GM19397 (cell line): ENCODE data around the gene SHH.

ENCODE experiments used
- ATAC-seq: cut with Tn5 transposase; IDR thresholded peaks from one replicate; pipeline ENCODE4 v1.9.1; 2021; ENCODE audit warnings: mild to moderate bottlenecking, moderate library complexity; ENCODE audit not compliant: unreplicated experiment

The SHH gene

DNA sequence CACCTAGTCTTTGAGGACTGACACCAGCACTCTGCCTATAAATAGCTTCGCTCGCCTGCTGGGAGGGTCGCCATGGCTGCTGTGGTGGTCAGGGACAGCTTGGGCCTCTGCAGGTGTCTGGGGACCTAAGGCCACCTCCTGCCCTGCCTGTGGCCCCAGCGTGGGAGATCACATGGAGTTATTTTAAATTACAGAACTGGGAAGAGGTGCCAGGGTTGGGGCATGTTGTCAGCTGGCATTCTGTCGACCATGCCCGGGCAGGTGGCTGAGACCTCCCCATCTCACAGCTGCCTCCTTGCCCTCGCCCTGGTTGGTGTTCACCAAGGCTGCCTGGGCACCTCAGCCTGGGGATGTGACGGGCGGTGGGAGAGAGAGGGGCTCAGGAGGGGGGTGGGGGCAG lies 18.1 kb downstream of the SHH start:
- no peak for ATAC-seq

DNA sequence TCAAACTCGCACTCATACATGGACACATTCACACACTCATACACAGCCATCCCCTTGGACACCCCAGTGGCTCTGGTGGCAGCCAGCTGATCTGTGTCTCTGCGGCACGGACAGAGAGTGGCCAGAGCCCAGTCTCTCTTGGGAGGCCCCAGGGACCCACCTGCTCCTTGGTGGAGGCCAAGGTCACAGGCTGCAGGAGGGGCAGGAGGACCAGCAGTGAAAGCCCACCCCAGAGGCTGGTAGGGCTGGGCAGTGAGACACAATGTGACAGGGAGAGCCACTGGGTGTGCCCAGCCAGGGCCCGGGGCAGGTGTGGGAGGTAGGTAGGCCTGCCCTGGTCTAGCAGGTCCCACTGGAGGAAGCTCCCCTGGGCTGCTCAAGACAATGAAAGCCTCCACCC lies 18.5 kb downstream of the SHH start:
- no peak for ATAC-seq

DNA sequence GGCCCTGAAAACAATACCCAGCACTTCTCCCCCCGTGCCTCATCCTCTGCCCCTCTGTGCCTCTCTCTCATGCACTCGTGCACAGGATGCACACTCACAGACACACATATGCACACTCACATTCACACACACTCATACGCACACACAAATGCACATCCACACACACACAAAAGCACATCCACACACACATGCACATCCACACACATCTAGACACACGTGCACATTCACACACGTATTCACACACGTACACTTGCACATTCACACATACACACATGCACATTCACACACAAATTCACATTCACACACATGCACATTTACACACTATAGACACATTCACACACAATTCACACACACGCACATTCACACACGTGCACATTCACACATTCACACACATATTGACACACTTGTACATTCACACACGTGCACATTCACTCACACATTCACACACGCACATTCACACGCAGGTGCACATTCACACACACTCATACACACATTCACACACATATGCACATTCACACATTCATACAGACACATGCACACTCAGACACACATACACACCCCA lies 19.2 kb downstream of the SHH start:
- ATAC-seq, result no peak

DNA sequence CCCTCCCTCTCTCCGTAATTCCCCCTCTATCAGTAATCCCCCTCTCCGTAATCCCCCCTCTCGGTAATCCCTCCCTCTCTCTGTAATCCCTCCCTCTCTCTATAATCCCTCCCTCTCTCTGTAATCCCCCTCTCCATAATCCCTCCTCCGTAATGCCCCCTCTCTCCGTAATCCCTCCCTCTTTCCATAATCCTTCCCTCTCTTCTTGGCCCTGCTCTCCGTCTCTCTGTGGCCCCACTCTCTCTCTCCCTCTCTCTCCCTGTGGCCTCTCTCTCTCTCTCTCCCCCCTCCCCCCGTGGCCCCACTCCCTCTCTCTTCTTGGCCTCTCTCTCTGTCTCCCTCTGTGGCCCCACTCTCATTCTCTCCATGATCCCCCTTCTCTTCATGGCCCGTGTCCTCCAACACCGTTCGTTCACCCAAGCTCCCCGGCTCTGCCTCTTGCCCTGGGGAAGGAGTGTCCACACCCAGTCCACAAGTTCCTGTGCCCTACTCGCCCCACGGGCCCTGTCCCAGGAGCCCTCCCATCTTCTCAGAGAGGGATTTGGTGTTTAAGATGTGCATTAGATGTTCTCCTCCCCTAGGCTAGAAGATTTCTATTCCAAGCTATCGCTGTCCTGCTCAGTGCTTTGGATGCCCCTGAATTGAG lies 19.8 kb downstream of the SHH start:
- no peak for ATAC-seq

DNA sequence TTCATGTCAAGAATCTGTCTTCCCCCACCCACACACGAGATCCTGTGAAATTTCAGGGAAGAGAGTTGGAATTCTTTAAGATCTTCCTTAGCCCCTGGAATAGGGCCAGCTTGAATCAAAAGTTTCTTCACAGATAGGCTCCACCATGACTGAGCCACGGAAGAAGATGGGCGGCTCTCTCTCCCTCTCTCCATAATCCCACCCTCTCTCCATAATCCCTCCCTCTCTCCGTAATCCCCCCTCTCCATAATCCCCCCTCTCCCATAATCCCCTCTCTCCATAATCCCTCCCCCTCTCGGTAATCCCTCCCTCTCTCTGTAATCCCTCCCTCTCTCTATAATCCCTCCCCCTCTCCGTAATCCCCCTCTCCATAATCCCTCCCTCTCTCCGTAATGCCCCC lies 20.4 kb downstream of the SHH start:
- no peak for ATAC-seq

DNA sequence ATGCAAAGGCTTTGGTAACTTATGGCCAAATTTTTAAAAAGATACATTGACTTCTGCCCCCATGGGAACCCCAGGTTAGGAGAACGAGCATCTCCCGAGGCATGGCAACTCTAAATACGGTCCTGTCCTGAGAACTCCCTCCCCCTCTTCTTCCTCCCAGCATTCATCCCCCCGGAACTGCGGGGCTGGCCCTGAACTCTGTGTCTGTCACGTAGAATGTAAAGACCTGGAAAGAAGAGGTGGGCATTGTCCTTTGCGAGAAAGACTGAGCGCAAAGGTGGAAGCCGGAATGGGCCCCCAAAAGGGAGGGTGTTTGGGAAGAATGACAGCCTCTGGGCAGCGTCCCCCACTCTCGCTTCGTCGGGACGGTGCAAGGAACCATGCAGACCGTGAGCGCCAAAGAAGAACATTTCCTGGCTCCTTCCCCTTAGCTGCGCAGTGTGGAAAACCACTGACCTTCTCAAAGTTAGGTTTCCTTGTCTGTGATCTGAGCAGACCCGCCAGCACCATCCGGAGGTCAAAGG lies 21.0 kb downstream of the SHH start:
- ATAC-seq, result no peak

DNA sequence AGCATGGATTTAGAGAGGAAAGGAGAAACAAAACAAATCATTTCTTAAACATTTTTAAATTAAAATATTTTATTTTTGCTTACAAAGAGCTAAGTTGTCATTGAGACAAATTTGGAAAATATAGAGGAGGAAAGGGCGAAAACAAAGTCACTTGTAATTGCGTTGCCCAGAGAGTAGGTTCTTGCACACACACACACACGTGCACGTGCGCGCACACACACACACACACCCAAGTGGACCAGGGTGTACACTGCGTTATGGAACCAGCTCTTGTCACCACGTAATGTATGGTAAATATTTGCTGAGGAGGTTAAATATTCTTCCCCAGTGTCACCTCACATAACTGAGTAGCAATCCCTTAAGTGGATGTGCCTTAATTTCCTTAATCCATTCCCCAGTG lies 21.6 kb downstream of the SHH start:
- no peak for ATAC-seq

DNA sequence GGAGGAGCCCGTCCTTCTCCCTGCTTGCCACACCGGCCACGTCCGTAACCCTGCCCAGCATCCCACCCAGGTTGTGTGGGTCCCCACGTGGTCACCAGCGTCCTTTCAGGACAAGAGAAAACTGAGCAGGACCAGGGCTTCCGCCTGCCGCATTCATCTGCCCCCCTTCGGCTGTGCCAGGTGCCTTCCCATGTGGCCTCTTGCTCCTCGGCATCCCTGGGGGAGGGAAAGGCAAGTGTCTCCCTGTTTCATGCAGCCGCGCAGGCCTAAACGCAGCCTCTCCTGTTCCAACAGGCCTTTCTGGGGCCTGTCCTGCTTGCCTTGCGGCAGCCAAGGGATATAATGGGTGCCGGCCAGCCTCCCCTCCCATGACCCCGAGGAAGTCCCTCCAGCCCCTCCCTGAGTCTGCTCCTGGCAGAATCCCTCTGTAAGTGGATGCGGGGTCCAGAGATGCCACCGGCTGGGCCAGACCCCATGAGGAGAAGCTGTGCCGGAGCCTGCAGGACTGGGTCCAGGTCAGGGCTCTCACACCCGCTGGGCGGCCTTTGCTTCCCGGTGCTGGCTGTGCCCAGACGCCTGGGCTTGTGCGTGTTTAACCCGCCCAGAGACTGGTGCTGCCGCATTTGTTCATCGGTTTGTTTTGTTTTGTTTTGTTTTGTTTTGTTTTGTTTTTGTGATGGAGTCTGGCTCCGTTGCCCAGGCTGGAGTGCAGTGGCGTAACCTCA lies 23.1 kb downstream of the SHH start:
- ATAC-seq, result no peak

DNA sequence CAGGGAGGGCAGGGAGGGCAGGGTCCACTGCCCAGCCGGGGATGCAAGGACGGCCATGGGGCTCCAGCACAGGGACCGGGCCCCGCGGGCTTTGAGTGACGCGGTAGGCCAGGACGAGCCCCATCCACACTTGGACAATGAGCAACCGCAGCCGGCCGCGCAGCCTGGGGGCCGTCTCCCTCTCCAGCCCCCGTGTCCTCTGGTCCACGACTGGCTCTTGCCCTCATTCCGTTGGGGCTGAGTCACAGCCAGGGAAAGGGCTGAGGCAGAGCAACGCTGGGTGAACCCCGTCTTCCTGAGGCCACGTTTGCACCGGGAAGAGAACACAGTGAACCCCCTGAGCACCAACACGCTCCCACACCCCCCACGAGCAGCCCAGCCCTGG lies 23.7 kb downstream of the SHH start:
- ATAC-seq, result no peak

DNA sequence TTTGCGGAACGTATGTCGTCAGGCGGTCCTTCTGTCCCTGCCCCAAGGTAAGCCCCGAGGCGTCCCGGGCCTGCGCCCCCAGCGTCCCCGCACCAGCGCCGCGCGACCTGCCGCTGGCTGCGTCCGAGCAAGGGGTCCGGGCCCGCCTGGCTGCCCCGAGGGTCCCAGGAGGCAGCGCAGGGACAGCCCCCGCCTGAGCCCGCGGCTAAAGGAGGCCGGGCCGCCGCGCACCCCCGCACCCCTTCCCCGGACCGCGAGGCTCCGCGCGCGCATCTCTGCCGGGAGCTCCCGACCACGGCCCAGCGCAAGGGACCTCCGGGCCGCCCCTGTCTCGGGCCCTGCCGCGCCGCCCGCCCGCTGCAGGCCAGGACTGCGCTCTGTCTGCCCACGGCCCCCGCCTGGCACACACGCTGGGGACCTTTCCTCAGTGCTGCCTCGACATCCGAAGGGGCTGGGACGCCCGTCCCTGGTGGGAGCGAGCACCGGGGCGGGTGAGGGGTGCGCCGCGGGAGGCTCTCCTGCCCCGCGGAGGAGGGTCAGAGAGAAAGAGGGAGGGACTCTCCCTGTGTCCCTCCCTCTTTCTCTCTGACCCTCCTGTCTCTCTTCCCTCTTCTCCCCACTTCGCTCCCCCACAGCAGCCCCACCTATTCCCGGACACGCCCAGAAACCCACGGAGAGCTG lies 25.0 kb downstream of the SHH start:
- ATAC-seq, result no peak

DNA sequence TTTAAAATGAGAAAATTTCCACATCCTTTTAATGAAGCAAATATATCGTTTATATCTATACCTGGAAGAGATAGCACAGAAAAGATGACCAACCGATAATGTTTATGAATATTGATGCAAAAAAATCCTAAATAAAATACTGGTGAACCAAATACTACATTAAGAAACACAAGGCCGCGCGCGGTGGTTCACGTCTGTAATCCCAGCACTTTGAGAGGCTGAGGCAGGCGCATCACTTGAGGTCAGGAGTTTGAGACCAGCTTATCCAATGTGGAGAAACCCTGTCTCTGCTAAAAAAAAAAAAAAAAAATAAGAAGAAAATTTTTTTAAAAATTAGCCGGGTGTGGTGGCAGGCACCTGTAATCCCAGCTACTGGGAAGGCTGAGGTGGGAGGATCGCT lies 25.8 kb downstream of the SHH start:
- no peak for ATAC-seq

DNA sequence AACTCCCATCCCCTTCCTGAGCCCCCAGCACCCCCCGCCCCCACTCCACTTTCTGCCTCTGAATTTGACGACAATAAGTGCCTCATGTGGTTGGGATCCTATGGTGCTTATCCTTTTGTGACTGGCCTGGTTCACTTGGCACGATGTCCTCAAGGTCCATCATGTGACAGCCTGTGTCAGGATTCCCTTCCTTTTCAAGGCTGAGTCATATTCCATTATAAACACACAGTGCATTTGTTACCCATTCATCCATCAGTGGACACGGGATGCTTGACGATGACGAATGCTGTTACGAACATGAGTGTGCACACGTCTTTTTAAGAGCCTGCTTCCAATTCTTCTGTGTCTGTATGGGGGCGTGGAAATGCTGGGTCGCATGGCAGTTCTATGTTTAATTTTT lies 26.7 kb downstream of the SHH start:
- no peak for ATAC-seq

DNA sequence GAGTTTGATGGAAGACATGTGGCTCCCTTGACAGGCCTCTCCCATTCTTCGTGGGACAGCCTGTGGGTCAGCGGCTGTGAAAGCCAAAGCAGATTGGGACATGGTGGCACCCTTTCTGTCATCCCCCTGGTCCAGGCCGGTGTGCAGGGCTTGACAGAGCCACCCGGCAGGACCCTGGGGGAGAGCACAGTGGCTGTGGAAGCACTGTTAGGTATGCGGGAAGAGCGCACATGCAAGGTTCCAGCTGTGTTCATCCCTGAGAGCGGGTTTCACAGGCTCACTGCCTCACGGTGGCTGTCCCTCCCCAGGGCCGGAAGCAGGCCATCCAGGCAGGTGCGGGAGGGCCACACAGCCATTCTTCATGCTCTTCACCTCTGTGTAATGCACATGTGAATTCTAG lies 29.8 kb downstream of the SHH start:
- no peak for ATAC-seq

DNA sequence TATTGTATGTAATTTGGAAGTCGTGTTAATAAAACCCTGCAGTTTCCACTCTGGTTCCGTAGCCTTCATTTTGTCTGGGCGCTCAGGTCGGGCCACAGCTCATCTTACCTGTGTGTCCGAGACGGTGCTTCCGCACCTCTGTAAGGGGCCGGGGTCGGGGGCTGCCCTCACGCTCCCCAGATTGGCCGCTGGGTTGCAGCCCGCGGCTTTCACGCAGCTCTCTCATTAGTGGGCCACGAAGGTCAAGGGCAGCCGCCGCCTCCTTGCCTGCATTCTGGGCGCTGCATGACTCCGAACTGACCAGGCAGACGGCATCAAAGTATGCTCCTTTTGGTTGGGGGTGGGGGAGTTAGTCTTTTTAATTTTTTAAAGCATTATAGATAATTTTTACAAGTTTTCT lies 30.8 kb downstream of the SHH start:
- ATAC-seq, result no peak

DNA sequence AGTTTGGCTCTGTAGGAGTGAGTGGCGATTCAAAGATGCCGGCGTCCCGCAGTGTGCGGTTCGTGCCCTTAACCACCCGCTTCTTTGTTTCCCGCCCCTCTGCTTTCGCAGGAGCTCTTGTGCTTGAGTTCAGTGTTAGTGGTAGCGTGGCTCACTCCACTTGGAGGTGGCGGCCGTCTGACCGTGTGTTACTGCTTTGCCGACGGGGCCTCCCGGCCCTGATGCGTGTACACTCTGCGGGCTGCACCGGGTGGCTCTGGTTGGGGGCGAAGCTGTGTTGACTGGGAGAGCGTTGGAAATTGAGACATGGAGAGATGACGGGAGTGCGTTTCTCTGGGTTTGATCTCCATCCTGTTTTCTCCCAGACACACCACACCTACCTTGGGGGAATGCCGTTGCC lies 31.4 kb downstream of the SHH start:
- ATAC-seq, result no peak

DNA sequence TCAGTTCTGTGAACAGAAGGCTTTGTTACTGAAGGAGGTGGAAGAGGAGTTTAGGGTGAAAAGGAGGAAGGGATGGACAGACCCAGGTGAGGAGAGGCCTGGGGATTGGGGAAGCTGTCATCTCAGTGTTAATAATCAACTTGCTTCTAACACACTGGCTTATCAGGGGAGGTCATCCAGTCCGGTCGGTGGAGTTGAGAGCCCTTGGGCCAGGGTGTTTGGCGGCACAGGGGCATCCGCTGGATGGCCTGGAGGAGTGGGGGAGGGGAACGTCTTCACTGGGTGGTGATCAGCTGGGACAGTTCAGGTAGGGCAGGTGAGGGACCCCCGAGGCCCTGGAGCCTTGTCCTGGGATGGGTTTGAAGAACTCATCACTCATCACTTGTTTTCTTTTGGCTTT lies 33.9 kb downstream of the SHH start:
- ATAC-seq, result no peak

DNA sequence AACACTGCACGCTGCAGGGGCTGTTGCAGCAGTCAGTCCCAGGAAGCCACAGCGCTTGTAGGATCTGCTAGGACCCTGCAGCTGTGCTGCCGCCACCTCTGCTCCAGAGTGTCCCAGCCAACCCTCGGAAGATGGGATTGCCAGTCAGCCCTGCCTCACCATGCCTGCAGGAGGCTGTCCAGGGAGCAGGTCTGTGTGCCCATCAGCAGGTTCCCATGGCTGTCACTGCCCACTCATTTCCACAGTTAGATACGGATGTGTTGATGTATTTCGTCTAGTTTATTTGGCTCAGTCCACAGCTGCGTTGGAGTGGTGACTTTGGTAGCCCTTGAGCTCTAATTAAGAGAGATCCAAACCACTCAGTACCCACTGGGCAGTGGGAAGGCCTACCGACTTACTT lies 35.7 kb downstream of the SHH start:
- no peak for ATAC-seq

DNA sequence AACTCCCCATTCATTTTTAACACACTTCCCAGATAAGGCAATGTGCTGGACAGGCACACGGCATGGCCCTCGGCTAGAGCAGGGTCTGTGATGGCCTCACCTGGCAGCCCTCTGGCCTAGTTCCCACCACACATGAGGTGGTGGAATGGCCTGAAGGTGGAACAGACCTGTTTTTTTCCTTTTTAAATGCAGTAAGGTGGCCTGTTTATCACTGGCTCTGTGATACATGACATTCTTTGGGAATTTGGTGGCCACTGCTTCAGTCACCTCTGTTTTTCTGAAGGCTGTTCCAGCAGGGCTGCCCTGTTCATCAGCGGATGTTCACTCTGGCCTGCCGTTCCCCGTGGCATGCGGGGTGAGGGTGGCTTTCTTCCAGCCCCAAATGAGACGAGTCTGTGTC lies 36.6 kb downstream of the SHH start:
- no peak for ATAC-seq

DNA sequence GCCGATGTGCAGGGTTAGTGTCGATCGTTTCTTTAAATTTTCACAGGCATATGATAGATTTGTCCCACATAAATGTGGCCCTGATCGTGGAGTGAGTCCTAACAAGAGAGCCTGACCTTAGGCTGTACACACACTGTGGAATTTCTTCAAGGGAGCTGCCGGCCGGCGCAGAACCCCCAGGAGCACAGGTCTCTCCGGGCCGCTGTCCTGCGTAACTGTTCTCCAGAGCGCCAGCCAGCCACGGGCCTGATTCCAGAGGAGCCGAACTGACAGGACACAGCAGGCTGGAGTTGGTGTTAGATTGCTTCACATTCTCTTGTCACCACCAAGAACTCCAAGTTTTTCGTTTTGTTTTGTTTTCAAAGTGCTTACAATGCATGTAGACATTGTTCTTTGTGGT lies 37.3 kb downstream of the SHH start:
- ATAC-seq, result no peak

DNA sequence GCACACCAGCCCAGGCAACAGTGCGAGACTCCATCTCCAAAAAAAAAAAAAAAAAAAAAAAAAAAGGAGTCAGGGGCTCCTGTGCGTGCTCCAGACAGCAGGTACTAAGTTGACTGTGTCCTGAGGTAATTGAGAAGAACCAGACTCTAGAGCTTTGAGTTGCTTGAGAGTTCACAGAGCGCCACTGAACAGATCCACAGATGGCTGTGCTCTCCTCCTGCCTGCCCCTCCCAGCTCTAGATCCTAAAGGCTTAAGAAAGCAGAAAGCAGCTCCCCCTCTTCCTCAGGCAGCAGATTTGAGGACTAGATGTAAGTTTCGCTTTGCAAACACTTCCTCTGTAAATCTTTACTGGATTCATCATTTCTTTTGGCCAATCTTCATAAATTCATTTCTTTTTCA lies 38.7 kb downstream of the SHH start:
- no peak for ATAC-seq

DNA sequence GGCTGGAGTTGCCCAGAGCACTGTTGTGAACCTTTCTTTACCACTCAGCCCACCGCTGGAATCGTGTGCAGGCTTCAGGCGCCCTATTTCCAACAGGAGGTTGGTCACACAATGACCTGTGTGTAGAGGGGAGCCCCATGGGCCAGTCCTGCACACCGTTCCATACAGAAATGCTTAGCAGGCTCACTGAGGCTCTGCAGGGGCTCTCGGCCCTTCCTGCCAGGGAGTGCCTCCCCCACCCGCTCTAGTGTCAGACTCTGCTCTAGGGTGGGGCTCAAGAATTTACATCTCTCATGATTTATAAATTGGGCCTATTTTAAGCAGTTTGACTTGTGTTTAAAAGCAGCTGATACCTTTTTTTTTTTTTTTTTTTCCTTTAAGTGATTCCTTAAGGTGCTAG lies 42.0 kb downstream of the SHH start:
- ATAC-seq, result no peak

DNA sequence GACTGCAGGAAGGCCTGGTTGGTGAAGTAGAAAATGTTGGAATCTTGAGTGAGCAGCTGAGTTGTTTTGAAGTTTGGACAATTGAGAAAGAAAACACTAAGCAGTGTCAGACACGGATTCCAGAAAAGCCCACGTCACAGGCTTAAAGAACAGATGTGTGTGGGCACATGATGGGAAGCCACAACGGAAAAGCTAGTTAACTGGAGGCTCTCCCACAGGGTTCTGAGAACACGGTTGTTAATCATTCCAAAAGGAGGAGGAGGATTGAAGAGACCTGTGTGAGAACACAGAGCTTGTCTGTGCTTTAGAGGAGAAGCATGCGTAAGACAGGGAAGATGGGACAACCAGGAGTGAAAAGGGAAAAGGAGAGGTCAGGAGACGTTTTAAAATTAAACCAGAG lies 42.6 kb downstream of the SHH start:
- ATAC-seq, result no peak
